Fibroblast of peridontal ligament (primary cell): Measurements from ENCODE around the gene HERPUD1.

Source experiments
- DNase-seq: peaks from one replicate; pipeline ENCODE4 v3.0.0-alpha.2; 2010; ENCODE audit errors: extremely low read depth

Gene HERPUD1

GRCh38 chr16:56935201-56935600 lies 3.3 kb downstream of the HERPUD1 start:
- no peak for DNase-seq

GRCh38 chr16:56936491-56936890 lies 4.5 kb downstream of the HERPUD1 start:
- DNase-seq, result peak; percentile 66

GRCh38 chr16:56936950-56937349 lies 5.0 kb downstream of the HERPUD1 start:
- no peak for DNase-seq

- DNase-seq, result no peak
Observed at GRCh38 chr16:56938664-56939513, 6.9 kb downstream of the HERPUD1 start.

GRCh38 chr16:56939801-56940200 lies 7.9 kb downstream of the HERPUD1 start:
- DNase-seq, result no peak

- no peak for DNase-seq
Observed at GRCh38 chr16:56941092-56941491, 9.2 kb downstream of the HERPUD1 start.

GRCh38 chr16:56941856-56942331 lies 10.0 kb downstream of the HERPUD1 start:
- no peak for DNase-seq

- no peak for DNase-seq
Observed at GRCh38 chr16:56943761-56944375, 11.9 kb downstream of the HERPUD1 start.

- DNase-seq, result peak; percentile 51
Observed at GRCh38 chr16:56944954-56945839, 13.3 kb downstream of the HERPUD1 start.

- DNase-seq, result no peak
Observed at GRCh38 chr16:56945847-56946527, 14.0 kb downstream of the HERPUD1 start.

GRCh38 chr16:56946767-56947603 lies 15.0 kb downstream of the HERPUD1 start:
- no peak for DNase-seq

GRCh38 chr16:56947604-56947995 lies 15.7 kb downstream of the HERPUD1 start:
- DNase-seq, result no peak

GRCh38 chr16:56948234-56948633 lies 16.3 kb downstream of the HERPUD1 start:
- DNase-seq, result no peak

GRCh38 chr16:56950051-56950450 lies 18.1 kb downstream of the HERPUD1 start:
- no peak for DNase-seq

- DNase-seq, result no peak
Observed at GRCh38 chr16:56950455-56950854, 18.5 kb downstream of the HERPUD1 start.

GRCh38 chr16:56950881-56951771 lies 19.2 kb downstream of the HERPUD1 start:
- peak; percentile 42 for DNase-seq

GRCh38 chr16:56953006-56953405 lies 21.1 kb downstream of the HERPUD1 start:
- no peak for DNase-seq

GRCh38 chr16:56956076-56956475 lies 24.1 kb downstream of the HERPUD1 start:
- no peak for DNase-seq

- no peak for DNase-seq
Observed at GRCh38 chr16:56956756-56957155, 24.8 kb downstream of the HERPUD1 start.
